IMR-90 (cell line): Measurements from ENCODE around the gene EVA1C. TPM values are rescaled to one million over a fixed set of nuclear protein-coding genes. Genes with fewer than 3 reads are reported as not detected.

Experiments
- ATAC-seq: fragments of 200-7000 bp; cut with Tn5 transposase; 2 replicates; pipeline ENCODE4 v1.9.1; 2020; ENCODE audit warnings: low read depth, mild to moderate bottlenecking, moderate library complexity
- BruUV-seq: library from RNA; stranded (reverse); fragments of 400-500 nt; replicated peaks from 2 replicates; lab custom pipeline; 2021; lab: Mats Ljungman, UMichigan
- CTCF ChIA-PET: fragments of 300-600 bp; formaldehyde crosslinking; extraction: SDS; loops from one replicate; lab custom pipeline; 2021; ENCODE audit warnings: antibody characterized with exemption; lab: Yijun Ruan, JAX
- POLR2A ChIA-PET: fragments of 300-600 bp; sonication (Branson Sonifier 250); formaldehyde crosslinking; loops from one replicate; lab custom pipeline; 2022; ENCODE audit warnings: antibody characterized with exemption; ENCODE audit not compliant: unreplicated experiment; lab: Charles Lee
- DNase-seq: peaks from one replicate; pipeline ENCODE4 v3.0.0; 2013
- H2AFZ ChIP-seq: replicated peaks from 2 replicates; pipeline ENCODE3; 2013; ENCODE audit warnings: low read length, mild to moderate bottlenecking; ENCODE audit not compliant: poor library complexity
- H2AK5ac ChIP-seq: 2 replicates; pipeline ENCODE4 v1.6.1; 2013; ENCODE audit warnings: low read depth, low read length, inconsistent platforms
- H2AK9ac ChIP-seq: replicated peaks from 2 replicates; pipeline ENCODE3; 2013; ENCODE audit warnings: mild to moderate bottlenecking, low read depth, low read length, moderate library complexity; ENCODE audit not compliant: poor library complexity
- H2BK120ac ChIP-seq: 2 replicates; pipeline ENCODE4 v1.6.1; 2013; ENCODE audit warnings: low read depth, low read length, inconsistent platforms
- H2BK15ac ChIP-seq: 3 replicates; pipeline ENCODE4 v1.6.1; 2013; ENCODE audit warnings: low read depth, low read length, inconsistent platforms
- H2BK20ac ChIP-seq: 2 replicates; pipeline ENCODE4 v1.6.1; 2013; ENCODE audit warnings: low read depth, mild to moderate bottlenecking, inconsistent platforms, low read length, moderate library complexity
- H2BK5ac ChIP-seq: 2 replicates; pipeline ENCODE4 v1.6.1; 2013; ENCODE audit warnings: mild to moderate bottlenecking, low read depth, low read length, inconsistent platforms; ENCODE audit not compliant: poor library complexity, severe bottlenecking
- H3K14ac ChIP-seq: replicated peaks from 2 replicates; pipeline ENCODE4 v1.6.1; 2013; ENCODE audit warnings: low read depth, low read length, inconsistent platforms
- H3K18ac ChIP-seq: 2 replicates; pipeline ENCODE4 v1.6.1; 2013; ENCODE audit warnings: low read depth, low read length, control low read depth
- H3K23ac ChIP-seq: 2 replicates; pipeline ENCODE4 v1.6.1; 2013; ENCODE audit warnings: low read depth, low read length, inconsistent platforms
- H3K27ac ChIP-seq: 2 replicates; pipeline ENCODE4 v1.5.1; 2013; ENCODE audit warnings: mild to moderate bottlenecking, control low read depth, low read length; ENCODE audit not compliant: insufficient read depth
- H3K27me3 ChIP-seq: 2 replicates; pipeline ENCODE4 v1.6.1; 2013; ENCODE audit warnings: low read length; ENCODE audit not compliant: control insufficient read depth, insufficient read depth
- H3K36me3 ChIP-seq: 2 replicates; pipeline ENCODE4 v1.6.1; 2013; ENCODE audit warnings: low read length, mixed read lengths; ENCODE audit not compliant: control insufficient read depth, insufficient read depth
- H3K4ac ChIP-seq: 2 replicates; pipeline ENCODE4 v1.6.1; 2013; ENCODE audit warnings: low read depth, low read length, inconsistent platforms
- H3K4me1 ChIP-seq: 2 replicates; pipeline ENCODE4 v1.6.1; 2013; ENCODE audit warnings: low read length, mixed read lengths; ENCODE audit not compliant: control insufficient read depth, insufficient read depth
- H3K4me2 ChIP-seq: 2 replicates; pipeline ENCODE4 v1.6.1; 2013; ENCODE audit warnings: low read depth, mild to moderate bottlenecking, control low read depth, low read length, moderate library complexity
- H3K4me3 ChIP-seq: 2 replicates; pipeline ENCODE4 v1.5.1; 2013; ENCODE audit warnings: low read depth, mild to moderate bottlenecking, control low read depth, low read length, moderate library complexity; ENCODE audit not compliant: insufficient read depth
- H3K56ac ChIP-seq: 2 replicates; pipeline ENCODE4 v1.6.1; 2013; ENCODE audit warnings: low read length, inconsistent platforms; ENCODE audit not compliant: insufficient read depth; ENCODE audit errors: extremely low read depth
- H3K79me1 ChIP-seq, 2 experiments: 2 replicates each; pipeline ENCODE4 v1.6.1; 2013; ENCODE audit warnings: low read length in 2 of 2, inconsistent platforms in 1 of 2, low read depth in 1 of 2
- H3K9ac ChIP-seq: 2 replicates; pipeline ENCODE4 v1.6.1; 2013; ENCODE audit warnings: low read depth, low read length, control low read depth
- H3K9me1 ChIP-seq: 2 replicates; pipeline ENCODE4 v1.6.1; 2013; ENCODE audit warnings: low read length, inconsistent platforms; ENCODE audit not compliant: insufficient read depth
- H3K9me3 ChIP-seq: 2 replicates; pipeline ENCODE4 v1.6.1; 2013; ENCODE audit warnings: low read length; ENCODE audit not compliant: control insufficient read depth, insufficient read depth
- H4K20me1 ChIP-seq: 2 replicates; pipeline ENCODE4 v1.6.1; 2013; ENCODE audit warnings: low read length, inconsistent platforms; ENCODE audit not compliant: insufficient read depth
- H4K5ac ChIP-seq: 2 replicates; pipeline ENCODE4 v1.6.1; 2013; ENCODE audit warnings: mild to moderate bottlenecking, low read depth, low read length, control low read depth
- H4K8ac ChIP-seq, 2 experiments: 2 replicates each; pipeline ENCODE4 v1.6.1; 2013; ENCODE audit warnings: low read depth in 2 of 2, low read length in 2 of 2, control low read depth in 1 of 2, inconsistent platforms in 1 of 2
- H4K91ac ChIP-seq: 2 replicates; pipeline ENCODE4 v1.6.1; 2013; ENCODE audit warnings: low read depth, low read length, inconsistent platforms; ENCODE audit not compliant: insufficient read depth
- BHLHE40 ChIP-seq: fragments of 150-350 bp; IDR thresholded peaks from 2 replicates; pipeline ENCODE4 v1.6.1; 2016; ENCODE audit warnings: mild to moderate bottlenecking, low read depth, low read length
- CEBPB ChIP-seq: IDR thresholded peaks from 2 replicates; pipeline ENCODE4 v1.6.1; 2012; ENCODE audit warnings: low read depth, low read length, improper control_type of control experiment
- CHD1 ChIP-seq: IDR thresholded peaks from 2 replicates; pipeline ENCODE4 v1.6.1; 2012; ENCODE audit warnings: low read depth, low read length, improper control_type of control experiment
- CTCF ChIP-seq: conservative IDR thresholded peaks from 2 replicates; pipeline ENCODE4 v1.5.1; 2012; ENCODE audit warnings: mild to moderate bottlenecking, low read depth, low read length, improper control_type of control experiment
- ELK1 ChIP-seq: fragments of 150-350 bp; IDR thresholded peaks from 2 replicates; pipeline ENCODE4 v1.6.1; 2016; ENCODE audit warnings: low read depth, mild to moderate bottlenecking, low read length, moderate library complexity, borderline replicate concordance
- FOS ChIP-seq: fragments of 150-350 bp; IDR thresholded peaks from 2 replicates; pipeline ENCODE4 v1.6.1; 2016; ENCODE audit warnings: low read depth, low read length
- MAFK ChIP-seq: IDR thresholded peaks from 2 replicates; pipeline ENCODE4 v1.6.1; 2012; ENCODE audit warnings: low read depth, low read length, improper control_type of control experiment
- MAZ ChIP-seq: IDR thresholded peaks from 2 replicates; pipeline ENCODE4 v1.6.1; 2012; ENCODE audit warnings: low read depth, mild to moderate bottlenecking, low read length, improper control_type of control experiment, moderate library complexity, borderline replicate concordance
- MXI1 ChIP-seq: IDR thresholded peaks from 2 replicates; pipeline ENCODE4 v1.6.1; 2012; ENCODE audit warnings: low read depth, mild to moderate bottlenecking, low read length, moderate library complexity, borderline replicate concordance
- NFE2L2 ChIP-seq: fragments of 150-350 bp; IDR thresholded peaks from 2 replicates; pipeline ENCODE4 v1.6.1; 2016; ENCODE audit warnings: low read depth, mild to moderate bottlenecking, low read length
- POLR2A ChIP-seq: IDR thresholded peaks from 2 replicates; pipeline ENCODE4 v1.6.1; 2012; ENCODE audit warnings: mild to moderate bottlenecking, low read depth, low read length
- RCOR1 ChIP-seq: IDR thresholded peaks from 2 replicates; pipeline ENCODE4 v1.6.1; 2012; ENCODE audit warnings: mild to moderate bottlenecking, low read length, improper control_type of control experiment; ENCODE audit not compliant: insufficient replicate concordance
- RFX5 ChIP-seq: IDR thresholded peaks from 2 replicates; pipeline ENCODE4 v1.8.0; 2012; ENCODE audit warnings: low read depth, mild to moderate bottlenecking, low read length, moderate library complexity
- SMC3 ChIP-seq: fragments of 150-350 bp; IDR thresholded peaks from 2 replicates; pipeline ENCODE4 v1.6.1; 2016; ENCODE audit warnings: low read depth, mild to moderate bottlenecking, antibody characterized with exemption, low read length, moderate library complexity
- USF2 ChIP-seq: fragments of 150-350 bp; IDR thresholded peaks from 2 replicates; pipeline ENCODE4 v1.6.1; 2017; ENCODE audit warnings: mild to moderate bottlenecking, antibody characterized with exemption, low read length, low read depth
- WGBS, 2 experiments: methylation state at CpG; one replicate each; pipeline versions ENCODE4 v1.1.5 to v1.1.7; 2013; ENCODE audit warnings: missing lambda C conversion rate in 2 of 2; ENCODE audit not compliant: insufficient read length in 1 of 2; ENCODE audit errors: extremely low coverage in 2 of 2; 5-methylcytosine and 5-hydroxymethylcytosine counted together
- dilution Hi-C: fragments of 300-500 bp; cut with HindIII; formaldehyde crosslinking; loops from one replicate; pipeline ENCODE4 v1.14.3; 2018; ENCODE audit warnings: low sequenced_read_pairs; ENCODE audit not compliant: unreplicated experiment
- in situ Hi-C: fragments of 300-500 bp; cut with MboI; formaldehyde crosslinking; loops from 3 replicates; pipeline ENCODE4 v1.14.3; 2019; ENCODE audit warnings: low sequenced_read_pairs, inconsistent platforms, mixed read lengths
- intact Hi-C: fragments of 100-400 bp; cut with micrococcal nuclease; formaldehyde crosslinking; loops from 2 replicates; pipeline ENCODE4 v1.10.0; 2022
- polyA plus RNA-seq, 3 experiments: library from polyadenylated mRNA; depleted of rRNA; stranded (reverse); fragments of >200 nt; gene quantifications; 2 replicates each; pipeline ENCODE4 v1.2.3, GENCODE V29; 2012; ENCODE audit warnings: low replicate concordance in 1 of 3
- total RNA-seq: library from RNA; depleted of rRNA; stranded (reverse); fragments of >200 nt; gene quantifications from 2 replicates; pipeline ENCODE4 v1.2.3, GENCODE V29; 2012

Gene EVA1C
- total and polyA plus RNA-seq, 2 of the 4 experiments (the other 2 are of a cell fraction) = 0.72 to 1.1 TPM

DNA sequence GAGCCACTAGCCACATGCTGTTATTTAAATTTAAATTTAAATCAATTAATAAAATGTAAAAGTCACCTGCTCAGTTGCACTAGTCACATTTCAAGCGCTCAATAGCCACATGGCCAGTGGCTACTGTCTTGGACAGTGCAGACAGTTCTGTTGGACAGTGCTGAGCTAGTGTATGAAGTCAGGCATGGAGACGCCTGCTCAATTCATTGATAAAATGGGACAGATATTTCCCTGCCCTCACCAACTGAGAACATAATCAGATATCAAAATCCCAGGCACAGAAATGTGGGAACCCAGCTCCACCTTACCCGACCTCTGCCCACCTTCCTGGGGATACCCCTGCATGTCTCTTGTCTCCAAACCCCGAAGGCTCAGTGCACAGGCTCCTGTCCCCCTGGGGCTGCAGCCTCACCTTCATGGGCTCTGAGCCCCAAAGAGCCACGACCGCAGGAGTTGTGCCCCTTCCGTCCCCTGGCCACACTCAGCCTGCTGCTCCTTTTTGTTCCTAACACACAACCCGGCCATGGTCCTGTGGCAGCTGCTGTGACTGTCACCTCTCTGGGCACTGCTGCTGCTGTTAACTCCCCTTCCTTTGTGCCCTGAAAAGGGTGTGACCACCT lies 109.3 kb downstream of the EVA1C start:
- Histone ChIP-seq H4K20me1 (no peaks in the 10 kb centered on the region), H3K9ac (no peak overlapping the region), H2BK20ac (peak overlapping the region; percentile 39; the same call in 1 of the 2 replicates), H2BK120ac (peak overlapping the region; percentile 70), H3K56ac (no peak overlapping the region), H3K9me3 (peaks cover 2% of the 10 kb centered on the region; the same call in 1 of the 2 replicates), H3K4me2 (no peak overlapping the region), H3K27me3 (no peaks in the 10 kb centered on the region), H2AK5ac (peak overlapping the region; percentile 72), H4K8ac (peak overlapping the region in 1 of 2 experiments; percentile 12; a peak in 2 of 4 replicates), H3K4me3 (no peak overlapping the region), H2BK15ac (peak overlapping the region; percentile 41; the same call in 1 of the 3 replicates), H3K4me1 (peaks cover 18% of the 10 kb centered on the region), H2AFZ (no peak overlapping the region), H3K79me1 (no peaks in the 10 kb centered on the region), H3K18ac (no peak overlapping the region; the same call in 1 of the 2 replicates), H3K14ac (peak overlapping the region; percentile 78), H3K27ac (no peak overlapping the region), H3K4ac (peak overlapping the region; percentile 54), H3K9me1 (peaks cover 29% of the 10 kb centered on the region), H3K36me3 (no peaks in the 10 kb centered on the region), H3K23ac (no peak overlapping the region), H4K91ac (peak overlapping the region; percentile 69; the same call in 1 of the 2 replicates), H4K5ac (no peak overlapping the region), H2AK9ac (peak overlapping the region; percentile 48), H2BK5ac (peak overlapping the region; percentile 10)
- CTCF ChIA-PET = interaction anchor here (1.0 kb wide), 1 partner anchor 17 kb away, joined by 3 read pairs; no protein-coding TSS in a partner anchor
- no TSS peak for BruUV-seq
- in situ Hi-C loops (no loop called here), intact Hi-C loops (loop anchor here (5.0 kb wide), 2 partner anchors 40 to 110 kb away; partner anchors contain the start of gene EVA1C), dilution Hi-C loops (no loop called here)
- DNase-seq = no peak
- POLR2A ChIA-PET = no interaction called here
- ATAC-seq = peak; percentile 6
- WGBS, 2 experiments = no CpG with 5 or more reads among the region's 8 CpGs
- TF ChIP-seq MXI1 (no peak), MAZ (no peak), NFE2L2 (no peak), SMC3 (no peak), RCOR1 (no peak), ELK1 (no peak), FOS (no peak), CHD1 (no peak), CEBPB (no peak), USF2 (no peak), BHLHE40 (no peak), RFX5 (no peak), CTCF (no peak), MAFK (no peak), POLR2A (no peak)
